NB4 (cell line): ENCODE data around the gene TSSK6.

Experiments used
- MAX ChIP-seq: IDR thresholded peaks from 2 replicates; pipeline ENCODE4 v1.6.1; 2011; ENCODE audit warnings: low read depth, low read length
- POLR2A ChIP-seq: IDR thresholded peaks from 2 replicates; pipeline ENCODE4 v1.6.1; 2011; ENCODE audit warnings: mild to moderate bottlenecking; ENCODE audit not compliant: insufficient read length; ENCODE audit errors: extremely low read depth
- TF ChIP-seq, protein P1 (sequence below): IDR thresholded peaks from one replicate; pipeline ENCODE4 v1.5.1; 2012; ENCODE audit warnings: low read depth, low read length

DNA sequence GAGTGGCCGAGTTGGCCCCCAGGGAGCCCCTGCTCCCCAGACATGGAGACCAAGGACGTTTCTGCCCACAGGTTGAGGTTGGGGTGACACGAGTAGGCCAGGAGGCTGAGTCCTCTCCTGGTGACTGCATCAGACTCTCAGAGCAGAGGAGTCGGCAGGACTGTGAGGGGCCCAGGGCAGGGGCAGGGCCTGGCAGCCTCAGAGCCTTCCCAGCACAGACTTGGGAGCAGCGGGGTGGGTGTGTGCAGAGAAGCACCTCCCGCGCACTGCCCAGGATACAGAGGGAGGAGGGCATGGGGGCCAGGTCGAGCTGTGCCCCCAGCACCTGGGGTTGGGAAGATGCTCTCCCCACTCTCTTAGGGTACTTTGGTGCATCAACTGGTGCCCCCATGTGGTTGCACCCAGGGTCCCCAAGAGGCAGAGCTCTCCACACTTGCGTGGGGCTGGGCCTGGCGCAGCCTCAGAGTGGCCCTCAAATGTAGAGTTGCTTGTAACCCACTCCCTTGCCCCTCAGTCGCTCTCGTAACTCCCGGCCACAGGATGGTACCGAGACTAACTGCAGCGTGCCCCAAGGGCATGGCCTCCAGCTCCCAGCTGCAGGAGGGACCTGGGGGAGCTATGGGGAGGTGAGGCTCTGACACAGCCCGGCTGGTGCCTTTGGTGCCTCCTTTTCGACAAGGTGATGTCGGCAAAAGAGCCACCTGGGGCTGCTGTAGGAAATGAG lies 15.9 kb downstream of the TSSK6 start:
- TF ChIP-seq, protein P1, sequence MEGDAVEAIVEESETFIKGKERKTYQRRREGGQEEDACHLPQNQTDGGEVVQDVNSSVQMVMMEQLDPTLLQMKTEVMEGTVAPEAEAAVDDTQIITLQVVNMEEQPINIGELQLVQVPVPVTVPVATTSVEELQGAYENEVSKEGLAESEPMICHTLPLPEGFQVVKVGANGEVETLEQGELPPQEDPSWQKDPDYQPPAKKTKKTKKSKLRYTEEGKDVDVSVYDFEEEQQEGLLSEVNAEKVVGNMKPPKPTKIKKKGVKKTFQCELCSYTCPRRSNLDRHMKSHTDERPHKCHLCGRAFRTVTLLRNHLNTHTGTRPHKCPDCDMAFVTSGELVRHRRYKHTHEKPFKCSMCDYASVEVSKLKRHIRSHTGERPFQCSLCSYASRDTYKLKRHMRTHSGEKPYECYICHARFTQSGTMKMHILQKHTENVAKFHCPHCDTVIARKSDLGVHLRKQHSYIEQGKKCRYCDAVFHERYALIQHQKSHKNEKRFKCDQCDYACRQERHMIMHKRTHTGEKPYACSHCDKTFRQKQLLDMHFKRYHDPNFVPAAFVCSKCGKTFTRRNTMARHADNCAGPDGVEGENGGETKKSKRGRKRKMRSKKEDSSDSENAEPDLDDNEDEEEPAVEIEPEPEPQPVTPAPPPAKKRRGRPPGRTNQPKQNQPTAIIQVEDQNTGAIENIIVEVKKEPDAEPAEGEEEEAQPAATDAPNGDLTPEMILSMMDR, result no peak
- TF ChIP-seq POLR2A, result no peak
- TF ChIP-seq MAX, result no peak
